Measurements from ENCODE around the gene PTH1R. TPM values are rescaled to one million over a fixed set of nuclear protein-coding genes. Genes with fewer than 3 reads are reported as not detected.

PTH1R gene
- total and polyA plus RNA-seq, 10 of the 15 experiments (the other 5 are each of a cell fraction or from before 2014, with no cell fraction given), result not detected

GRCh38 chr3:46881596-46882376 is 4.3 kb downstream of the PTH1R start (continued):
- TF ChIP-seq RCOR1 (conservative IDR thresholded peaks at IDR 0.05; ENCODE audit: low read depth, low read length) (no peak), REST (IDR thresholded peaks at IDR 0.05; ENCODE audit: low read depth, low read length) (no peak)

DNA sequence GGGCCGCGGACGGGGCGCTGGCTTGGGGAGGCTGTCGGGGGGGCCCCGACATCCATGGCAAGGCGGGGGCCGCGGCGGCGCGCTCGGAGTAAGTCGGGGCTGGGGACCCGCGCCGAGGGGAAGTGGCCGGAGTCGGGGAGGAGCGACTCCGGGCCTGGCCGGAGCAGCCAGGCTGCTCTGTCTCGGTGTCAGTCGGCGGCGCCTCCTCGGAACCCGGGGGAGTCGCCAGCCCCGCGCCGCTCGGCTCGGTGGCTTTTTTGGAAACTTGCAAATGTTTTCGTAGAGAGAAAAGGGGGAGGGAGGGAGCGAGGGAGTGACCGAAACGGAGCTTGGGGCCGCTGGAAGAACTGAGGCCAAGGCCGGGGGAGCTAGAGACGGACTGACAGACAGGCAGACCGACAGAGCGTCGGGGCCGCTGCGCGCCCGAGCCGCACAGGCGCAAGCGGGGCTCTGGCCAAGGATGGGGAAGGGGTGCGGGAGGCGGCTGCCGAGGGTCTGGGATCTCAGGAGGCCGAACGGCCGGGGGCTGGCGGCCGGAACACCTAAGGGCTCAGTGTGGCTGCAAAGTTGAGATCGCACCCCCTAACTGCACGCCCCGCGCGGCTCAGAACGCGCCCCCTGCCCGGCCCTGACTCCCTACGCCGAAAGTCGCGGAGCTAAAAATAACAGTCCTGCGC is 5.0 kb downstream of the PTH1R start:
- Histone ChIP-seq H4K20me1 (ENCODE audit: control insufficient read depth, insufficient read depth) (no peaks in the 10 kb centered on the region), H3K36me3 (ENCODE audit: control insufficient read depth in 2 of 2, insufficient read depth in 2 of 2, low read length in 1 of 2) (no peaks in the 10 kb centered on the region), H3K4me2 (ENCODE audit: control insufficient read depth, insufficient read depth) (peak overlapping the region; percentile 55; the same call in 1 of the 2 replicates), H3K9ac (ENCODE audit: control insufficient read depth, insufficient read depth, low read length) (no peak overlapping the region), H3K27ac (ENCODE audit: control insufficient read depth, insufficient read depth) (no peak overlapping the region), H3K4me3 (peak overlapping the region; percentile 60), H3K79me2 (ENCODE audit: control insufficient read depth, insufficient read depth, low read length) (no peaks in the 10 kb centered on the region), H3K27me3 (replicated peaks in 1 of 2; ENCODE audit: control insufficient read depth in 2 of 2, insufficient read depth in 2 of 2, low read length in 1 of 2) (peaks cover 11 to 17% of the 10 kb centered on the region in 2 experiments), H3K4me1 (ENCODE audit: control insufficient read depth, insufficient read depth, low read length) (no peaks in the 10 kb centered on the region), H3K9me3 (replicated peaks; ENCODE audit: control insufficient read depth, insufficient read depth, low read length) (no peaks in the 10 kb centered on the region), H2AFZ (ENCODE audit: control insufficient read depth, low read depth, low read length) (no peak overlapping the region)
- RAD21 ChIA-PET (ENCODE audit: unreplicated experiment), result no interaction called here
- SMC1A ChIA-PET (ENCODE audit: uncharacterized antibody, unreplicated experiment), result no interaction called here
- FAIRE-seq, result no peak
- POLR2A ChIA-PET, result interaction anchor here (1.0 kb wide), 1 partner anchor 8 kb away, joined by 3 read pairs; no protein-coding TSS in a partner anchor
- in situ Hi-C loops (cut with MboI) (no loop called here), intact Hi-C loops (cut with micrococcal nuclease; ENCODE audit: unreplicated experiment) (no loop called here)
- TF ChIP-seq ZNF622 (IDR thresholded peaks at IDR 0.05) (no peak), EZH2 (IDR thresholded peaks at IDR 0.05; ENCODE audit: borderline replicate concordance, control insufficient read depth, low read depth, low read length) (0 out of 2 replicates have a peak, but pooled peaks have one; percentile 14), HDAC6 (IDR thresholded peaks at IDR 0.05; ENCODE audit: unreplicated experiment) (peak; percentile 82)
- TF ChIP-seq, protein P1, sequence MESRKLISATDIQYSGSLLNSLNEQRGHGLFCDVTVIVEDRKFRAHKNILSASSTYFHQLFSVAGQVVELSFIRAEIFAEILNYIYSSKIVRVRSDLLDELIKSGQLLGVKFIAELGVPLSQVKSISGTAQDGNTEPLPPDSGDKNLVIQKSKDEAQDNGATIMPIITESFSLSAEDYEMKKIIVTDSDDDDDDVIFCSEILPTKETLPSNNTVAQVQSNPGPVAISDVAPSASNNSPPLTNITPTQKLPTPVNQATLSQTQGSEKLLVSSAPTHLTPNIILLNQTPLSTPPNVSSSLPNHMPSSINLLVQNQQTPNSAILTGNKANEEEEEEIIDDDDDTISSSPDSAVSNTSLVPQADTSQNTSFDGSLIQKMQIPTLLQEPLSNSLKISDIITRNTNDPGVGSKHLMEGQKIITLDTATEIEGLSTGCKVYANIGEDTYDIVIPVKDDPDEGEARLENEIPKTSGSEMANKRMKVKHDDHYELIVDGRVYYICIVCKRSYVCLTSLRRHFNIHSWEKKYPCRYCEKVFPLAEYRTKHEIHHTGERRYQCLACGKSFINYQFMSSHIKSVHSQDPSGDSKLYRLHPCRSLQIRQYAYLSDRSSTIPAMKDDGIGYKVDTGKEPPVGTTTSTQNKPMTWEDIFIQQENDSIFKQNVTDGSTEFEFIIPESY (IDR thresholded peaks at IDR 0.05), result no peak
- no TSS peak for BruUV-seq (replicated peaks)
- 13% methylated on average over 58 of the region's 72 CpGs for WGBS (ENCODE audit: insufficient coverage, insufficient replicate concordance, low lambda C conversion rate, missing lambda C conversion rate)
- DNase-seq (ENCODE audit: low read depth, low spot score), result no peak
- ATAC-seq, result peak; percentile 44
- CTCF ChIA-PET, result interaction anchor here (0.7 kb wide), 1 partner anchor 13 kb away, joined by 3 read pairs; no protein-coding TSS in a partner anchor

Data from GM12878 (cell line).